C4-2B (cell line): ENCODE data around the gene GNG3.

ENCODE experiments used
- H3K27ac ChIP-seq: fragments of 450-650 bp; 2 replicates; pipeline ENCODE4 v1.5.1; 2017
- ZFX ChIP-seq: fragments of 450-650 bp; IDR thresholded peaks from 2 replicates; pipeline ENCODE4 v1.6.1; 2017
- TF ChIP-seq, protein P1 (sequence below): fragments of 450-650 bp; conservative IDR thresholded peaks from 2 replicates; pipeline ENCODE4 v1.5.1; 2017; ENCODE audit warnings: mild to moderate bottlenecking

GNG3 gene

GRCh38 chr11:62755086-62755615 is 47.7 kb downstream of the GNG3 start:
- no peak overlapping the region; the same call in 1 of the 2 replicates for H3K27ac ChIP-seq
- TF ChIP-seq ZFX, result no peak
- TF ChIP-seq, protein P1, sequence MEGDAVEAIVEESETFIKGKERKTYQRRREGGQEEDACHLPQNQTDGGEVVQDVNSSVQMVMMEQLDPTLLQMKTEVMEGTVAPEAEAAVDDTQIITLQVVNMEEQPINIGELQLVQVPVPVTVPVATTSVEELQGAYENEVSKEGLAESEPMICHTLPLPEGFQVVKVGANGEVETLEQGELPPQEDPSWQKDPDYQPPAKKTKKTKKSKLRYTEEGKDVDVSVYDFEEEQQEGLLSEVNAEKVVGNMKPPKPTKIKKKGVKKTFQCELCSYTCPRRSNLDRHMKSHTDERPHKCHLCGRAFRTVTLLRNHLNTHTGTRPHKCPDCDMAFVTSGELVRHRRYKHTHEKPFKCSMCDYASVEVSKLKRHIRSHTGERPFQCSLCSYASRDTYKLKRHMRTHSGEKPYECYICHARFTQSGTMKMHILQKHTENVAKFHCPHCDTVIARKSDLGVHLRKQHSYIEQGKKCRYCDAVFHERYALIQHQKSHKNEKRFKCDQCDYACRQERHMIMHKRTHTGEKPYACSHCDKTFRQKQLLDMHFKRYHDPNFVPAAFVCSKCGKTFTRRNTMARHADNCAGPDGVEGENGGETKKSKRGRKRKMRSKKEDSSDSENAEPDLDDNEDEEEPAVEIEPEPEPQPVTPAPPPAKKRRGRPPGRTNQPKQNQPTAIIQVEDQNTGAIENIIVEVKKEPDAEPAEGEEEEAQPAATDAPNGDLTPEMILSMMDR, result no peak

GRCh38 chr11:62757846-62758788 is 50.6 kb downstream of the GNG3 start:
- H3K27ac ChIP-seq, result no peak overlapping the region
- TF ChIP-seq, protein P1, result no peak
- TF ChIP-seq ZFX, result no peak
